Measurements from ENCODE around the gene DICER1. TPM values are rescaled to one million over a fixed set of nuclear protein-coding genes. Genes with fewer than 3 reads are reported as not detected.

The DICER1 gene
- polyA plus RNA-seq, 1 donor (not counting 4 experiments of a cell fraction or from before 2014, with no cell fraction given): 31.6 TPM

GRCh38 chr14:95164506-95164905, 7.2 kb upstream of the DICER1 start:
- H3K27ac ChIP-seq (ENCODE audit: control insufficient read depth, insufficient read depth, low read length): no peak overlapping the region
- no peaks in the 10 kb centered on the region for H4K20me1 ChIP-seq (ENCODE audit: control insufficient read depth, extremely low read depth, insufficient read depth, low read length)
- no peak overlapping the region for H3K4me2 ChIP-seq (ENCODE audit: control insufficient read depth, extremely low read depth, insufficient read depth, low read depth, low read length)
- DNase-seq (ENCODE audit: low read depth, low spot score): no peak
- no peak for TF ChIP-seq CTCF (optimal IDR thresholded peaks at IDR 0.05 in 1 of 3, IDR thresholded peaks at IDR 0.05 in 1 of 3, conservative IDR thresholded peaks at IDR 0.05 in 1 of 3; ENCODE audit: extremely low read depth in 1 of 3, insufficient read depth in 2 of 3, low read length in 3 of 3)
- TF ChIP-seq EZH2 (IDR thresholded peaks at IDR 0.05; ENCODE audit: low read length): no peak
- dilution Hi-C loops (cut with MboI; ENCODE audit: extremely low pct_ligation_motif_present, low sequenced_read_pairs): no loop called here
- FAIRE-seq: no peak
- no peaks in the 10 kb centered on the region for H3K27me3 ChIP-seq (ENCODE audit: control insufficient read depth, extremely low read depth, insufficient read depth, low read length)
- H3K79me2 ChIP-seq (ENCODE audit: control insufficient read depth, insufficient read depth, low read length): no peaks in the 10 kb centered on the region
- no peaks in the 10 kb centered on the region for H3K36me3 ChIP-seq (ENCODE audit: control insufficient read depth in 2 of 2, extremely low read depth in 1 of 2, insufficient read depth in 2 of 2, low read length in 2 of 2)
- H3K9me1 ChIP-seq (ENCODE audit: control insufficient read depth, extremely low read depth, insufficient read depth, low read length): no peaks in the 10 kb centered on the region
- H3K4me1 ChIP-seq (ENCODE audit: control insufficient read depth, extremely low read depth, insufficient read depth, low read length): no peaks in the 10 kb centered on the region
- no peak overlapping the region for H3K4me3 ChIP-seq (ENCODE audit: control insufficient read depth in 2 of 3, extremely low read depth in 1 of 3, insufficient read depth in 2 of 3, low read depth in 1 of 3, low read length in 3 of 3)
- peaks cover 2% of the 10 kb centered on the region for H3K9me3 ChIP-seq (ENCODE audit: control insufficient read depth, low read depth, low read length)
- no peak overlapping the region for H2AFZ ChIP-seq (ENCODE audit: control insufficient read depth, low read length)
- no peak overlapping the region for H3K9ac ChIP-seq (ENCODE audit: control insufficient read depth, extremely low read depth, insufficient read depth, low read length)

- dilution Hi-C loops (cut with MboI; ENCODE audit: extremely low pct_ligation_motif_present, low sequenced_read_pairs): no loop called here
- H3K9me3 ChIP-seq (ENCODE audit: control insufficient read depth, low read depth, low read length): peaks cover 2% of the 10 kb centered on the region
- no peak for FAIRE-seq
- no peaks in the 10 kb centered on the region for H4K20me1 ChIP-seq (ENCODE audit: control insufficient read depth, extremely low read depth, insufficient read depth, low read length)
- H2AFZ ChIP-seq (ENCODE audit: control insufficient read depth, low read length): no peak overlapping the region
- H3K27me3 ChIP-seq (ENCODE audit: control insufficient read depth, extremely low read depth, insufficient read depth, low read length): no peaks in the 10 kb centered on the region
- H3K9me1 ChIP-seq (ENCODE audit: control insufficient read depth, extremely low read depth, insufficient read depth, low read length): no peaks in the 10 kb centered on the region
- no peaks in the 10 kb centered on the region for H3K79me2 ChIP-seq (ENCODE audit: control insufficient read depth, insufficient read depth, low read length)
- H3K9ac ChIP-seq (ENCODE audit: control insufficient read depth, extremely low read depth, insufficient read depth, low read length): no peak overlapping the region
- no peak overlapping the region for H3K27ac ChIP-seq (ENCODE audit: control insufficient read depth, insufficient read depth, low read length)
- H3K36me3 ChIP-seq (ENCODE audit: control insufficient read depth in 2 of 2, extremely low read depth in 1 of 2, insufficient read depth in 2 of 2, low read length in 2 of 2): no peaks in the 10 kb centered on the region
- no peaks in the 10 kb centered on the region for H3K4me1 ChIP-seq (ENCODE audit: control insufficient read depth, extremely low read depth, insufficient read depth, low read length)
- no peak overlapping the region for H3K4me3 ChIP-seq (ENCODE audit: control insufficient read depth in 2 of 3, extremely low read depth in 1 of 3, insufficient read depth in 2 of 3, low read depth in 1 of 3, low read length in 3 of 3)
- no peak for DNase-seq (ENCODE audit: low read depth, low spot score)
- TF ChIP-seq CTCF (optimal IDR thresholded peaks at IDR 0.05 in 1 of 3, IDR thresholded peaks at IDR 0.05 in 1 of 3, conservative IDR thresholded peaks at IDR 0.05 in 1 of 3; ENCODE audit: extremely low read depth in 1 of 3, insufficient read depth in 2 of 3, low read length in 3 of 3) (no peak), EZH2 (IDR thresholded peaks at IDR 0.05; ENCODE audit: low read length) (no peak)
- no peak overlapping the region for H3K4me2 ChIP-seq (ENCODE audit: control insufficient read depth, extremely low read depth, insufficient read depth, low read depth, low read length)
Observed at GRCh38 chr14:95163666-95164065, 6.3 kb upstream of the DICER1 start.
